Cerebellar nuclear complex (tissue), 1 donor: ENCODE measurements around the gene DNAJC5.
"Not testable (repeated sequence)": the region's sequence is repeated elsewhere in the genome, so short reads cannot be mapped to it uniquely, and the experiment has no call there.

Experiments used
- DNase-seq, 2 experiments: peaks; one replicate each; lab custom pipeline; 2025; lab: John Stamatoyannopoulos, UW

Gene DNAJC5

GRCh38 chr20:63955827-63956663 is 61.1 kb downstream of the DNAJC5 start, which contains the start of gene UCKL1:
UCKL1 (minus strand) TSS chr20:63956416; CDS start chr20:63956372, 44 bp downstream.
- peak in 1 of 2 experiments; percentile 13 for DNase-seq

DNA sequence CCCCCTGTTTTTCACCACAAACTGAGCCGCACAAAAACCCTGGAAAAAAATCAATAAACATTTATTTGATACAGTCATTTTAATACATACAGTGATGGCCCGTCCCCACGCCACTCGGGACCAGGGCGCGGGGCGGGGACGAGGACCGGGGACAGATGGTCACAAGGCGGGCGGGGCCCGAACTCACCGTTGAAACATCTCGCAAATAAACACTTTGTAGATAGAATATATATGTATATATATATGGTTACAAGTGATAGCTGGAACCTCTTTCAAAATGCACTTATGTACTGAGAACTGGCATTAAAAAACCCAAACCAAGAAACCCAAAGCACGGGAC is 61.7 kb downstream of the DNAJC5 start:
- no peak for DNase-seq

- DNase-seq: no peak
These were observed 62.2 kb downstream of the DNAJC5 start for GRCh38 chr20:63957004-63957689.

GRCh38 chr20:63957690-63958441 is 62.9 kb downstream of the DNAJC5 start:
- DNase-seq: no peak

- no peak for DNase-seq
These were observed 63.5 kb downstream of the DNAJC5 start for GRCh38 chr20:63958471-63958870.

GRCh38 chr20:63958964-63959698 is 64.2 kb downstream of the DNAJC5 start:
- no peak for DNase-seq

DNA sequence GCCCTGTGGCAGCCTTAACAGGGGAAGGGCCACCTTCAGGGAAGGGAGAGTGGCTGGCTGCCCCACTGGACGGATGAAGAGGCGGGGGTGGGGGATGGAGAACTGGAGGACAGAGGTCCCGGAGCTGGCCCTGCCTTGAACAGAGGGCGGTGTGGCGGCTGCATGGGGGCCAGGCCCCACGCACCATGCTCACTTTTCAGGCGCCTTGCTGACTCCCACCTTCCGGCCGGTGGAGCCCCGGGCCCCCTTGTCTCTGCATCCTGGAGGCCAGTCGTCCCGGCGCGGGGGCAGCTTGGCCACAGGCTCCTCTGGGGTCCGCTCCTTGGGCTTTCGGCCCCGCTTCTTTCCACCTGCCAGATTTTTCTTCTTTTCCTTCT is 64.8 kb downstream of the DNAJC5 start:
- no peak for DNase-seq

DNA sequence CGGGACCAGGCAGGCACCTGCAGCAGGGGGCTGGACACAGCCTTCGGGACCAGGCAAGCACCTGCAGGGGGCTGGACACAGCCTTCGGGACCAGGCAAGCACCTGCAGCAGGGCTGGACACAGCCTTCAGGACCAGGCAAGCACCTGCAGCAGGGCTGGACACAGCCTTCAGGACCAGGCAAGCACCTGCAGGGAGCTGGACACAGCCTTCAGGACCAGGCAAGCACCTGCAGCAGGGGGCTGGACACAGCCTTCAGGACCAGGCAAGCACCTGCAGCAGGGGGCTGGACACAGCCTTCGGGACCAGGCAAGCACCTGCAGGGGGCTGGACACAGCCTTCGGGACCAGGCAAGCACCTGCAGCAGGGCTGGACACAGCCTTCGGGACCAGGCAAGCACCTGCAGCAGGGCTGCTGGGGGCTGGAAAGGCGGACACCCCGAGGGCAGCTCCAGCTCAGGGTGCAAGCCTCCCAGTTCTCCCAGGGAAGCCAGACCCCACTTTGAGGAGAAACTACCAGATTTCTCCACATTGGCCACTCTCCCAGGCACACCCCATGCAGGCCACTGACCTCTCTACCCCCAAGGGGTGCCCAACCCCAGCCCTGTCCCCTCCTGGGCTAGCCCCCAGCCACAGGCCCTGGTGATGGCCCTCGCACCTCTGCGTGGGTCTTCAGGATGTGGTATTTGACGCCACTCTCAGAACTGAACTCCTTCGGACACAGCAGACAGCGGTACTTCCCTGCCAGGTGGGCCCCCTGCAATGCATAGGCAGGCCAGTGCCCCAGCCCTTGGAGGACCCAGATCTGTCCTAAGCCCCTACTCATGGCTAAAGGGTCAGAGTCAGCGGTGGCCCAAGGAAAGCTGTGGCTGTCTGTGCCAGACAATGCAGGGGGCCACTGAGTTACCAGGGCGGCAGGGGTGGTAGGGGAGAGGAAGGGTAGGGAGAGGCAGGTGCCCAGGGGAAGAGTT is 66.0 kb downstream of the DNAJC5 start:
- DNase-seq: not testable (repeated sequence)

DNA sequence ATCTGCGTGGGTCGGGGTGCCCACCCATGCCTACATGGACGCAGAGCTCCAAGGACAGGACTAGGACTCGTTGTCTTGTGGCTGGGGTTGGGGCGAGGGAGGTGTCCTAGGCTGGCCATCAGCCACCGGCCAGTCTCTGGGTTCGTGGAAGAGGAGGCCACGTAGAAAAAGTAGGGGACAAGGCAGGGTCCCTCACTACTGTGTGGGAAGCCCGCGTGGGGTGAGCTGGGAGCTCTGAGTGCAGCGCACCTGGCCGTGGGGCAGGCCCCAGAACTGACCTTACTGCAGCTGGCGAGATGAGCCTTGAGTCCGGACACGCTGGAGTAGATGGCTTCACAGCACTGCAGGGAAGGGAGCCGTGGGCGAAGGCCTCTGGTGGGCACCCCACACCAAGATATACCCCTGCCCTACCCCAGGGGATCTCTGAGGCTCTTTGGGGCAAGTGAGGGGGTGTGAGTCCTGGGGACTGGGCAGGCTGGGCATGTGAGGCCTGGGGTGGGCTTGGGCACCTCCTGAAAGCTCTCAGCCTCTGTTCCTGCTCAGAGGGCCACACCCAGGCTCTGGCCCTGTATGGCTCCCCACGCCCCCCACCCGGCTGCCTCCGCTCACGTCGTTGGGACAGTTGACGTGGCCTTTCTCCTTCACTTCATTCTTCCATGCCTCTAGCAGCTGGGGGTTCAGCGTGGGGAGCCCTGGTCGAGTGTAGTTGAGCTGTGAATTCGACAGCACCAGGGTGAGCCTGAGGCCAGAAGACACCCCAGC is 66.9 kb downstream of the DNAJC5 start:
- DNase-seq: no peak

DNA sequence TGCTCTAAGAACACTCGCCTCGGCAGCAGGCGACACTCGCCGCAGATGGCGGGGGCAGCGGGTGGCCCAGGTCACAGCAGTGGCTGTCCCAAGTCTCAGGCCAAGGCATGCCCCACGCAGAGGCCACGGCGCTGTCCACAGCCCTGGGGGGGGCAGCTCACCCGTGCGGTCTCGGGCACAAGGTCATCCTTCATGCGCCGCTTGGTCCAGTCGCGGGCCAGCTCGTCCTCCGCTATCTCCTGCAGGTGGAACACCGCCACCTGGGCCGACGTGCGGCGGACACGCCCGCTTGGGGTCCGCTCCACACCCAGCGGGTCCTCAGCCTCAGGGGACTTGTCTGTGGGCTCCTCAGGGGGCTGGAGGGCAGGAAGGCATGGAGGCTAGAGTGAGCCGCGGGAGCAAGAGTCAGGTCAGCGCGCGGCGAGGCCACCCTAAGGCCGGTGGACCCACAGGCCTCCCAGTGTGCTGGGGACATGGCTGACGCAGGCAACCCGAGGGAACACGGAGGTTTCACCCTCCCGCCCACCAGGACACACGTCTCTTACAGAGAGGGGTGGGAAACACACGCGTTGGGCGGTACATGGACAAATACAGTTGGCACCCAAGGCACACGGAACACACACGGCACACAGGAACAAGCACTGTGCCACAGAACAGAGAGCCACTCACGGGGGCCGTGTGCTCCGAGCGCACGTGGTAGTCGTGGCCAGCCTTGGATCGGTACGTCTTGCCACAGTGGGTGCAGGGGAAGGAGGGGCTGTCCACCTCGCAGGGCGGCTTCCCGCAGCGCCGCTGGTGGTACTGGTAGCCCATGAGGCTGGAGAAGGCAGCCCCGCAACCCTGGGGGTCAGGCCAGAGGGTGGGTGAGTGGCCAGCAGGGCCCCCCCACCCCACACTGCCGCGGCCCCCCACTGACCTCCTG is 67.8 kb downstream of the DNAJC5 start:
- DNase-seq: no peak

DNA sequence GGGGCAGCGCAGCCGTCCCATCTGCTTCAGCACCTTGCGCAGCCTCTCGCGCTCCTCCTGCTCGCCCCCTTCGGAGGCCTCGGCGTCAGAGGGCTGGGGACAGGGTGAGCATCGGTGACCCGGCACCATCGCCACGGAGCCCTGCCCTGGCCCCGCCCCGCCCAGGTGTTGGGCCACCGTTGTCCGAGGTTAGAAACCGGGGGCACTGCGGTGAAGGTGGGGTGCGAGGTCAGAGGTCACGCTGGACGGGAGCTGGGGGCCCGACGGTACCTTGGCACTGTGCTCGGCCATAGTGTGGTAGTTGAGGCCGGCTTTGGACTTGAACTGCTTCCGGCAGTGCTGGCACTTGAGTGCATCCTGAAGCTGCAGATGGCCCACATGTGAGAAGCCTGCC is 68.4 kb downstream of the DNAJC5 start:
- DNase-seq: no peak

DNA sequence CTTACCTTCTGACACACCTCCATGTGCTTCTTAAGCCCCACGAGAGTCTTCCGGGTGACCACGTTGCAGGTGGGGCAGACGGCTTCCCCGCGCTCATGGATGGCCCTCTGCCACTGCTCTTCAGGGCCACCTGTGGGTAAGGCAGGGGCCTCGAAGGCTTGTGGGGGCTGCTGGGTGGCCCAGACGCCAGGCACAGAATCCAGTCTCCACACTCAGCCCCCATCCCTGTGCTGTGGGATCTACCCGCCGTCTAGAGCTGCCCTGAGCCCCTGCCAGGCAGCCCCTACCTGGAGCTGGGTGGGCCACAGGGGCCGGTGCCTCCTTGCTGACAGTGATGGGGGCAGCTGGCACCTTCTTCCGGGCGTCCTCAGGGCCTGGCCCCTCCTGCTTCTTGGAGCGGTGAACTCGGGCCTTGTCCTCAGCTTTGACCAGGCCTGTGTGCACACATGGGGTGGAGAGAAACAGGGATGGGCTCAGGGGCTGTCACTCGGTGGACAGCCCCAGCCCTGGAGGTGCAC is 68.9 kb downstream of the DNAJC5 start:
- no peak for DNase-seq

GRCh38 chr20:63964412-63964811 is 69.5 kb downstream of the DNAJC5 start:
- DNase-seq: no peak

DNA sequence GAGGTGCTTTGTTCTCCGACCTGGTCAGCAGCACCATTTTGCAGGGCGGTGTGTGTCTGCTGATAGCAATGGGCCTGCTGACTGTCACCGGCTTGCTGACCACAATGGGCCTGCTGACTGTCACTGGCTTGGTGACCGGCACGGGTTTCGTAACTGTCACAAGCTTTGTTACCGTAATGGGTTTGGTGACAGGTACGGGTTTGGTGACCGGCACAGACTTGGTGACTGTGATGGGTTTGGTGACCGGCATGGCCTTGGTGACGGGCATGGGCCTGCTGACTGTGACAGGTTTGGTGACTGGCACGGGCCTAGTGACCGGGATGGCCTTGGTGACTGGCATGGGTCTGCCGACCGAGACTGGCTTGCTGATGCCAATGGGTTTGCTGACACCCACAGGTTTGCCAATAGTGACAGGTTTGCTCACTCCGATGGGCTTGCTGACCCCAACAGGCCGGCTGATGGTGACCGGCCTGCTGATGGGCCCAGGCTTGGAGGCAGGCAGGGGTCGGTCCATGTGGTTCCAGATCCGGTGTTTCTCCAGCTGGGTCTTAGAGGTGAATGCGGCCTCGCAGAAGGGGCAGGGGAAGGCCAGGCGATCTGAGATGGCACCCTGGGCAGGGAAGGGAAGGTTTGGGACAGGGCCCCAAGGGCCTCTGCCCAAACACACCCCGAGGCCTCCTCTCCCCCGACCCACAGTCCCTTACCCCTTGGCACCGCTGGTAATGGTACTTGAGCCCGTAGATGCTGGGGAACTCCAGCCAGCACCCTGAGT is 71.4 kb downstream of the DNAJC5 start:
- no peak for DNase-seq

DNA sequence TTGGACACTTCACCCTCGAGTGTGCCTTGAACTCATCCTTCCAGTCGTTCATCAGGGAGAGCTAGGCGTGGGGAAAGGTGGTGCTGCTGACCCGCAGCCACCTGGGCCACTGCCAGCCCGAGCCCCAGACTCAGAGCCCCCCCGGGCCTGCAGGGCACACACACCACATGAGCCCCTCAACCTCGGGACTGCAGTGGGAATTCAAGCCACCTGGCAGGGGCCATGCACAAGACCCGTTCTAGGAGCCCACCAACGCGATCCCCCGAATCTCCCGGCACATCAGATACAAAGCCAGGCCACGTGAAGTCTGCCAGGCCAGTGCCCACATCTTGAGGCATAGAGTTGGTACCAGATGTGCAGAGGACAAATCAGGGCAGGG is 72.0 kb downstream of the DNAJC5 start:
- no peak for DNase-seq

GRCh38 chr20:63967330-63968135 is 72.6 kb downstream of the DNAJC5 start:
- DNase-seq: no peak
